GM18907 (cell line): ENCODE results near the gene MORN2.
"Not testable (repeated sequence)": the region's sequence is repeated elsewhere in the genome, so short reads cannot be mapped to it uniquely, and the experiment has no call there.

Experiments
- ATAC-seq: cut with Tn5 transposase; IDR thresholded peaks from one replicate; pipeline ENCODE4 v1.9.1; 2021; ENCODE audit warnings: mild to moderate bottlenecking, moderate library complexity; ENCODE audit not compliant: unreplicated experiment

The MORN2 gene

DNA sequence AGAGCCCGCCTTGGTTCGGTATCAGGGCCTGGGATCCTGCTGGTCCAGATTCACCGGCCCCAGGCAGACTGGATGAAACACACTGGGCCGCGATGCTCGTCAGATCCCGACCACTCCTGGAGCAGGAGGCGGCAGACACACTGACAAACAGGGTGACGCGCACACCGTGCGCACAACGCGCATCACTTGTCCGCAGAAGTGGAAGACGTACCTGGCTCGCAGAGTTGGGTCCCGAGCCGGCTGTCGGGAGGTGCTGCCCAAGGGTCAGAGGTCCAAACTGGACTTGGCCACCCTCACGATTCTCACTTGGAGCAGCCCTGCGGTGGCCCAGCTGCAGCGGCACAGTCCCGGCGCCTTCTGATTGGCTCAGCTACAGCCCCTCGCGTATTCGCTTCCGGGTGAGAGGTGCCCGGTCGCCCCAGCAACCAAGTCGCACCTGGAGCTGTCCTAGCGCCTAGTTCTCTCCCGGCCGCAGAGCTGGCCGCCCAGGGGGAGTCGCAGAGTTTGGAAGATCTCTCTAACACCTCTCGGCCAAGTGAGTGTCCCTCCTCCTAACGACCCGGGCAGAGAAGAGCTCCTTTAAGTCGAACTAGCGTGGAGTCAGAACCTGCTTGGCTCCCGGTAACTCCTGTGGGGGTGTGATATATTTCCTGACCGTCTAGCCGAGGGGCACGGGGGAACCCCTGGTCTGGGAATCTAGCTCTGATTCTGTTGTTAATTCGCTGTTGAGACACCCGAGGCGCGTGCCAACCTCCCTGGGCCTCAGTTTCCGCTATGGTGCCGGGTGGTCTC is at the start of gene MORN2, which contains the start of gene DHX57:
Gene MORN2, plus strand, starts transcription at position 401 of the 792 bp plus-strand sequence.
Gene DHX57, minus strand, starts transcription at position 359 of the 792 bp plus-strand sequence. CDS start 7,529 bp downstream, outside the sequence.
- ATAC-seq, result peak; percentile 100

GRCh38 chr2:38827539-38828145 is 48.1 kb upstream of the MORN2 start:
- not testable (repeated sequence) for ATAC-seq

DNA sequence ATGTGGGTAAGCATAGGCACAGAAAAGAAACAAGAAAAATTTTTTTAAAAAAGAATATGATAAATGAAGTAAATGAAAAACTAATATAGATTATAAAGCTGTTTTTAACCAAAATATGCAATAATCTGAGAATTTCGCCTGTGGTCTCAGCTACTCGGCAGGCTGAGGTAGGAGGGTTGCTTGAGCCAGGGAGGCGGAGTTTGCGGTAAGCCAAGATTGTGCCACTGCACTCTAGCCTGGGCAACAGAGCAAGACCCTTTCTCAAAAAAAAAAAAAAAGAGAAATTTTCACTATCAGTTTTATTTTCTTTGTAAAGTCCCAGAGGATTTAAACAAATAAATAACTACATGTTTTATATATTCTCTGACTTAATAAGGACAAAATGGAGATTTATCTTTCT is 47.3 kb upstream of the MORN2 start:
- no peak for ATAC-seq

DNA sequence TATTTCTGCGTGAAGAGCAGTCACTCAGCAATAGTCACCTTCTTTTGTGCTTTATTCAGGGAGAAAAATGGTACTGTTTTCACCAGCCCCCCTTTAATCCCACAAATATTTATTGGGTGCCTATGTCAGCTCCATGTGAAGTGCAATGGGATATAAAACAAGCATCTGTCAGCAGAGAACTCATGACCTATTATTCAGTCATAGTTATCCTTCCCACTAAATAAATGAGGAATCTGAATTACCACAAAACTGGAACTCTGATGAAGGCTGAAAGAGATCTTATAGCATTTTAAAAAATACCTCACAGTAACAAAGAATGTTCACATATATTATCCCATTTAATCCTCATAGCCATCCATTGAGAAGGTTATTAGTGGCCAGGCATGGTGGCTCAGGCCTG is 45.8 kb upstream of the MORN2 start:
- no peak for ATAC-seq

DNA sequence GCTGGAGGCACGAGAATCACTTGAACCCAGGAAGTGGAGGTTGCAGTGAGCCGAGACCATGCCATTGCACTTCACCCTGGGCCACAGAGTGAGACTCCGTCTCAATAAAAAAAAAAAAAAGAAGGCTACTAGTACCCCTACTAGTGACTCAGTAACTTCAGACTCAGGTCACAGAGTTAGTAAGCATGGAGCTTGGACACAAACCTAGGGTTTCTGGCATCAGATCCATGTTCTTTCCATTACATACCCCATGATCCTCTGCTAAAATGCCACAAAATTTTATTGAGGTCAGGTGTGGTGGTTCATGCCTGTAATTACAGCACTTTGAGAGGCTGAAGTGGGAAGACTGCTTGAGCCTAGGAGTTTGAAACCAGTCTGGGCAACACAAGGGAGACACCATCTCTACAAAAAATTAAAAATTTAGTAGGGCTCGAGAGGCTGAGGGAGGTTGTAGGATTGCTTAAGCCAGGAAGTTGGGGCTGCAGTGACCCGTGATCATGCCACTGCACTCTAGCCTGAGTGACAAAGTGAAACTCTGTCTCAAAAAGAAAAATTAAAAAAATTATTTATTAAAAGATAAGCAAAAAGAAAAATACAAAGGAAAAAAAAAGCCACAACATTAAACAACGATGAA is 45.1 kb upstream of the MORN2 start:
- ATAC-seq, result no peak

GRCh38 chr2:38835015-38835601 is 40.7 kb upstream of the MORN2 start:
- ATAC-seq, result no peak

- ATAC-seq, result peak; percentile 88
These were observed 39.8 kb upstream of the MORN2 start for GRCh38 chr2:38835990-38836389.

DNA sequence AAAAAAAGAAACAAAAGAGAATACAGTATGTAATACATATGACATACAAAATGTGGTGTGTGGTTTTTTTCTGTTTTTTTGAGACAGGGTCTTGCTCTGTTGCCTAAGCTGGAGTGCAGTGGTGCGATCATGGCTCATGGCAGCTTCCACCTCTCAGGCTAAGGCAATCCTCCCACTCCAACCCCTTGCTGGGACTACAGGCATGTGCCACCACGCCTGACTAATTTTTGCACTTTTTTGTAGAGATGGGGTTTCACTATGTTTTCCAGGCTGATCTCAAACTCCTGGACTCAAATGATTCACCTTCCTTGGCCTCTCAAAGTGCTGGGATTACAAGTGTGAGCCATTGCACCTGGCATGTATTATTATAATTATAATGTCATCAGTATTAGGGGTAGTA is 39.0 kb upstream of the MORN2 start:
- peak; percentile 16 for ATAC-seq

GRCh38 chr2:38850045-38850444 is 25.7 kb upstream of the MORN2 start:
- peak; percentile 90 for ATAC-seq

DNA sequence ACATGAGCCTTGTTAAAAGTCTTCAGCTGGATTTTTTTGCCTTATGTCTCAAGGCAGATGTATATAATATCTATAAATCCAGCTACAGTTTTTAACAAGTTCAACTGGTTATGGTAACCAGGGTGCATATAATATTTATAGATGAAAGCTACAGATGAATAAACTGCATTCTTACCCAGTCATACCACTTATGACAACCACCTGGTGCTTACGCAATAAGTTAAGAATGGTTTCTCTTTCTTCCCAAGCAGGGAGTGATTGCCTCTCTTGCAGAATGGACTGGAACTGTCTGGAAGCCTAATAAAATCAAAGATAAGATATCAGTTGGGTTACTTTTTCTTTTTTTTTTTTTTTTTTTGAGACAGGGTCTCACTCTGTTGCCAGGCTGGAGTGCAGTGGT is 19.6 kb upstream of the MORN2 start:
- no peak for ATAC-seq

GRCh38 chr2:38862476-38862875 is 13.3 kb upstream of the MORN2 start:
- no peak for ATAC-seq

GRCh38 chr2:38863061-38863695 is 12.6 kb upstream of the MORN2 start:
- ATAC-seq, result no peak

- ATAC-seq, result no peak
These were observed 8.9 kb upstream of the MORN2 start for GRCh38 chr2:38866773-38867443.

- no peak for ATAC-seq
These were observed 4.3 kb upstream of the MORN2 start for GRCh38 chr2:38871432-38871831.

GRCh38 chr2:38873763-38874162 is 2.0 kb upstream of the MORN2 start:
- no peak for ATAC-seq

GRCh38 chr2:38875227-38875575 is 575 bp upstream of the MORN2 start:
- no peak for ATAC-seq

DNA sequence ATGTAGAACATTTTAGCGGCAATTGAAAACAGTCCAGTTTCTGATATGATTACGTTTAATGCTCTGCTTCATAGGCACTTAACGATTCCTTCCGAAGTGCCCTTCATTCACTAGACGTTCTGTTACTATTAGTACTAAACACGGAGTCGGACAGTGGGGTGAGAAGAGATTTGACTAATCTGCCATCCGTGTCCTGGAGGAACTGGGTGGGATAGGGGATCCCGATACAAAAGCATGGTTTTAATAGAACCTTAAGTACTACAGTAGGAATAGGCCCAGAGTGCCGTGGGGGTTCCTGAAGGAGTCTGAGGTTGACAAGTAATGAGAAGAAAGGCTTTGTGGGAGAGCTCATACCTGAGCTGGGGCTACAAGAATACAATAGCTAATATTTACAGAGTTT is 631 bp downstream of the MORN2 start:
- ATAC-seq, result no peak

DNA sequence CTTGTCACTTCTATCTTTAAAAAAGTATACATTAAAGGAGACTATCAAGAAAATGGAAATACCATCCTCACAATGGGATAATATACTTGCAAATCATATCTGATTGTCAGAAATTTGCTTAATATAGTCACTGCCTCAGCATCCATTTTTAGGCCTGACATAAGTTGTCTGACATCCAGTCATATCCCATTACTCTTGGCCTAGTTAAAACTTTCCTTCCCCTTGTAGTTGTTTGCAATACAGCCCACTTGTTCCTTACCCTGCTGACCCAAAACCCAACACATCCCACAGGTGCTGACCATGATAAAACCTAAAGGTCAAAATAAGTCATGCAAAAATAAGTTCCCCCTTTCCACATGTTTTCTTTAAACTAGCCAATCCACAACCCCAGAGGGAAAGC is 10.3 kb downstream of the MORN2 start:
- no peak for ATAC-seq

DNA sequence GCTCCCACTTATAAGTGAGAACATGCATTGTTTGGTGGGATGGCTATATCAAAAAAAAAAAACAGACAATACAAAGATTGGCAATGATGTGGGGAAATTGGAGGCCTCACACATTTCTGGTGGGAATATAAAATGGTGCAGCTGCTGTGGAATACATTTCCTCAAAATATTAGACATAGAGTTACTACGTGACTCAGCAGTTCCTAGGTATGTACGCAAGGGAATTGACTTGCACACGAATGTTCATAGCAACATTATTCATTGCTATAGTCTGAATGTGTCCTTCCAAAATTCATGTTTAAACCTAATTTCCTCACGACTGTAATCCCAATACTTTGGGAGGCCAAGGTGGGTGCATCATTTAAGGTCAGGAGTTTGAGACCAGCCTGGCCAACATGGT is 11.6 kb downstream of the MORN2 start:
- no peak for ATAC-seq

DNA sequence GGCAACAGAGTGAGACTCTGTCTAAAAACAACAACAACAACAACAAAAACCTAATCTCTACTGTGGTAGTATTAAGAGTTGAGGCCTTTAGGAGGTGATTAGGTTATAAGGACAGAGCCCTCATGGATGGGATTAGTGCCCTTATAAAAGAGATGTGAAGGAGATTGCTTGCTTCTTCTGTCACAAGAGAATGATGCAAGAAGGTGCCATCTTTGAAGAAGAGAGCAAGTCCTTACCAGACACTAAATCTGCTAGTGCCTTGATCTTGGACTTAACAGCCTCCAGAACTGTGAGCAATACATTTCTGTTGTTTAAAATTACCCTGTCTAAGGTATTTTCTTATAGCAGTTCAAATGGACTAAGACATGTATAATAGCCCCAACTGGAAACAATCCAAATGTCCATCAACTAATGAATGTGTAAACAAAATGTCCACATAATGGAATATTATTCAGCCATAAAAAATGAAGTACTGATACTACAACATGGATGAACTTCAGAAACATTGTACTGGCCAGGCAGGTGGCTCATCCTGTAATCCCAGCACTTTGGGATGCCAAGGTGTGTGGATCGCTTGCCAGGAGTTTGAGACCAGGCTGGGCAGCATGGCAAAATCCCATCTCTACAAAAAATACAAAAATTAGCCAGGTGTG is 12.3 kb downstream of the MORN2 start:
- no peak for ATAC-seq
